ENCODE measurements around the gene LIN28A. TPM values are rescaled to one million over a fixed set of nuclear protein-coding genes. Genes with fewer than 3 reads are reported as not detected.

The LIN28A gene
- polyA plus RNA-seq, 1 of the 3 experiments (the other 2 are of a cell fraction): not detected

DNA sequence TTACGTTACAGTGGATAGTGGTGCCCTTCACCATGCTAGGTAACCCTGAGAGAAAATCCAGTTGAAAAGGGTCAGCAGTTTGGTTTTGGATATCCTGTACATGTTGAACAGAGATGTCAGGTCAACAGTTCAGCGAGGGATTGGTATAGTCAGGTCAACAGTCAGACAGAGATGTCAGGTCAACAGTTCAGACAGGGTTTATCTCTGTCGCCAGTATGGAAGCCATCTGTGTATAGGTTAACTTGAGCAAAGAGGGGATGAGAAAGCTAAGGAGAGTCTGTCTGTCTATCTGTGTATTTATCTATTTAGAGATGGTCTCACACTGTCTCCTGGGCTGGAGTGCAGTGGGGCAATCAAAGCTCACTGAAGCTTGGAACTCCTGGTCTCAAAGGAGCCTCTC, 39.3 kb downstream of the LIN28A start (continued):
- TF ChIP-seq, protein P1, sequence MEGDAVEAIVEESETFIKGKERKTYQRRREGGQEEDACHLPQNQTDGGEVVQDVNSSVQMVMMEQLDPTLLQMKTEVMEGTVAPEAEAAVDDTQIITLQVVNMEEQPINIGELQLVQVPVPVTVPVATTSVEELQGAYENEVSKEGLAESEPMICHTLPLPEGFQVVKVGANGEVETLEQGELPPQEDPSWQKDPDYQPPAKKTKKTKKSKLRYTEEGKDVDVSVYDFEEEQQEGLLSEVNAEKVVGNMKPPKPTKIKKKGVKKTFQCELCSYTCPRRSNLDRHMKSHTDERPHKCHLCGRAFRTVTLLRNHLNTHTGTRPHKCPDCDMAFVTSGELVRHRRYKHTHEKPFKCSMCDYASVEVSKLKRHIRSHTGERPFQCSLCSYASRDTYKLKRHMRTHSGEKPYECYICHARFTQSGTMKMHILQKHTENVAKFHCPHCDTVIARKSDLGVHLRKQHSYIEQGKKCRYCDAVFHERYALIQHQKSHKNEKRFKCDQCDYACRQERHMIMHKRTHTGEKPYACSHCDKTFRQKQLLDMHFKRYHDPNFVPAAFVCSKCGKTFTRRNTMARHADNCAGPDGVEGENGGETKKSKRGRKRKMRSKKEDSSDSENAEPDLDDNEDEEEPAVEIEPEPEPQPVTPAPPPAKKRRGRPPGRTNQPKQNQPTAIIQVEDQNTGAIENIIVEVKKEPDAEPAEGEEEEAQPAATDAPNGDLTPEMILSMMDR (IDR thresholded peaks at IDR 0.05): no peak

DNA sequence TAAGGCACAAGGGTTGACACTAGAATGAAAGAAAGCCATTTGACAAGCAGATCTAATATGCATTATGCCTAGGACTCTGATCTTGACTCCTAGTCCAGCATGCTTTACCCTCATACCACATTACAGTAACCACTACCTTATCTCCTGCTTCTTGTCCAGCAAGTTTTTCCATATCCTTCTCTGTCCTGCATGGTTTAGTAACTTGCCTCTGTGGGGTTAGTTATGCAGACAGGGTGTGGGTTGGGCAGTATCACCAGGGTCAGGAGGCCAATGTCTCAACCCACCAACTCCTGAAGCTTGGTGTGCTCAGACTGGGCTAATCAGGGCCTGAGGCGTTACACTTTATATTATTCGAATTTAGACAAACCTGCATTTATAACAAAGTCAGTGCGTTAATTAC, 40.3 kb downstream of the LIN28A start:
- no peak overlapping the region for H2AFZ ChIP-seq (ENCODE audit: low read depth)
- TF ChIP-seq NRF1 (IDR thresholded peaks at IDR 0.05; ENCODE audit: low read depth, low read length): no peak
- TF ChIP-seq, protein P2, sequence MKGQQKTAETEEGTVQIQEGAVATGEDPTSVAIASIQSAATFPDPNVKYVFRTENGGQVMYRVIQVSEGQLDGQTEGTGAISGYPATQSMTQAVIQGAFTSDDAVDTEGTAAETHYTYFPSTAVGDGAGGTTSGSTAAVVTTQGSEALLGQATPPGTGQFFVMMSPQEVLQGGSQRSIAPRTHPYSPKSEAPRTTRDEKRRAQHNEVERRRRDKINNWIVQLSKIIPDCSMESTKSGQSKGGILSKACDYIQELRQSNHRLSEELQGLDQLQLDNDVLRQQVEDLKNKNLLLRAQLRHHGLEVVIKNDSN (IDR thresholded peaks at IDR 0.05; ENCODE audit: borderline replicate concordance, low read depth): no peak
- no peak for TF ChIP-seq ELF1 (IDR thresholded peaks at IDR 0.05)
- no peak for TF ChIP-seq RFX5 (IDR thresholded peaks at IDR 0.05; ENCODE audit: low read length)
- no peak overlapping the region for H3K4me2 ChIP-seq
- CTCF ChIA-PET: no interaction called here
- POLR2A ChIA-PET: no interaction called here
- no peaks in the 10 kb centered on the region for H4K20me1 ChIP-seq (ENCODE audit: insufficient read depth)
- no peaks in the 10 kb centered on the region for H3K9me3 ChIP-seq
- H3K4me3 ChIP-seq (ENCODE audit: low read depth in 2 of 2, low read length in 1 of 2): no peak overlapping the region
- no peaks in the 10 kb centered on the region for H3K4me1 ChIP-seq (ENCODE audit: control insufficient read depth in 1 of 2, insufficient read depth in 2 of 2, low read depth in 1 of 2, low read length in 1 of 2)
- no peaks in the 10 kb centered on the region for H3K9me2 ChIP-seq
- no peaks in the 10 kb centered on the region for H3K27me3 ChIP-seq (ENCODE audit: insufficient read depth)
- 99% methylated on average over 3 of the region's 3 CpGs for WGBS (ENCODE audit: low lambda C conversion rate)
- H3F3A ChIP-seq (replicated peaks; ENCODE audit: insufficient read depth): no peaks in the 10 kb centered on the region
- no peak for DNase-seq
- H3K9ac ChIP-seq: no peak overlapping the region
- H3K79me2 ChIP-seq (ENCODE audit: insufficient read depth): no peaks in the 10 kb centered on the region
- H3K27ac ChIP-seq (ENCODE audit: low read depth in 2 of 2, low read length in 1 of 2): no peak overlapping the region
- peaks cover 25 to 55% of the 10 kb centered on the region in 2 experiments for H3K36me3 ChIP-seq (replicated peaks in 1 of 2; ENCODE audit: control insufficient read depth in 1 of 2, insufficient read depth in 2 of 2, low read length in 1 of 2)

DNA sequence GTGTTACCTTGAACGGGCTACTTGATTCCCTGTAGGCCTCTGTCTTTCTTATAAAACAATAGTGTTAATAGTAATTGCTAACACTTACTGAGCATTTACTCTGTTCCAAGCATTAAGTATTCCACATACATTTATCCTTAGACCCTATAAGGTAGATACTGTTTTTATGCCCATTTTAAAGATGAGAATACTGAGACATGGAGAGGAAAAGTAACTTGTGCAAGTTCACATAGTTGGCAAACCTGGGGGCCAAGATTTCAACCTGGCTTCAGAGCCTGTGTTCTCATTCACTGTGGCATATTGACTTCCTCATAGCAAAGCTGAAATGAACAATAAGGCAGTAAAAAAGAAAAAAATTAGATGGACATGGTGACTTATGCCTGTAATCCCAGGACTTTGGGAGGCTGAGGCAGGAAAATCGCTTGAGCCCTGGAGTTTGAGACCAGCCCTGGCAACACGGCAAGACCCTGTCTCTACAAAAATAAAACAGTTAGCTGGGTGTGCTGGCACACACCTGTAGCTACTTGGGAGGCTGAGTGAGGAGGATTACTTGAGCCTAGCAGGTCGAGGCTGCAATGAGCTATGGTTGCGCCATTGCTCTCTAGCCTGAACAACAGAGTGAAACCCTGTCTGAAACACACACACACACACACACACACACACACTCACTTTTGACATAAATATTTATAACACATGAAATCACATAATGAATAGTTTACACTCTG, 42.0 kb downstream of the LIN28A start:
- POLR2A ChIA-PET: no interaction called here

More for the DNA sequence above, 42.0 kb downstream of the LIN28A start:
- Histone ChIP-seq H4K20me1 (ENCODE audit: insufficient read depth) (no peaks in the 10 kb centered on the region), H3K4me1 (ENCODE audit: control insufficient read depth in 1 of 2, insufficient read depth in 2 of 2, low read depth in 1 of 2, low read length in 1 of 2) (no peaks in the 10 kb centered on the region), H3K79me2 (ENCODE audit: insufficient read depth) (no peaks in the 10 kb centered on the region), H3K4me3 (ENCODE audit: low read depth in 2 of 2, low read length in 1 of 2) (no peak overlapping the region), H3K27ac (ENCODE audit: low read depth in 2 of 2, low read length in 1 of 2) (no peak overlapping the region), H3K4me2 (no peak overlapping the region), H3K36me3 (replicated peaks in 1 of 2; ENCODE audit: control insufficient read depth in 1 of 2, insufficient read depth in 2 of 2, low read length in 1 of 2) (peaks cover 18 to 57% of the 10 kb centered on the region in 2 experiments), H2AFZ (ENCODE audit: low read depth) (no peak overlapping the region), H3K9me3 (no peaks in the 10 kb centered on the region), H3K9ac (no peak overlapping the region), H3K27me3 (ENCODE audit: insufficient read depth) (no peaks in the 10 kb centered on the region), H3F3A (replicated peaks; ENCODE audit: insufficient read depth) (peaks cover 3% of the 10 kb centered on the region), H3K9me2 (no peaks in the 10 kb centered on the region)
- TF ChIP-seq GATA2 (CRISPR knock-in tag; IDR thresholded peaks at IDR 0.05) (no peak), NRF1 (IDR thresholded peaks at IDR 0.05; ENCODE audit: low read depth, low read length) (no peak), RCOR1 (IDR thresholded peaks at IDR 0.05; ENCODE audit: low read length) (no peak), RFX5 (IDR thresholded peaks at IDR 0.05; ENCODE audit: low read length) (no peak), FOXM1 (IDR thresholded peaks at IDR 0.05; ENCODE audit: low read depth) (no peak), JUND (IDR thresholded peaks at IDR 0.05) (no peak), FOXJ3 (CRISPR knock-in tag; IDR thresholded peaks at IDR 0.05) (no peak)
- TF ChIP-seq, protein P3, sequence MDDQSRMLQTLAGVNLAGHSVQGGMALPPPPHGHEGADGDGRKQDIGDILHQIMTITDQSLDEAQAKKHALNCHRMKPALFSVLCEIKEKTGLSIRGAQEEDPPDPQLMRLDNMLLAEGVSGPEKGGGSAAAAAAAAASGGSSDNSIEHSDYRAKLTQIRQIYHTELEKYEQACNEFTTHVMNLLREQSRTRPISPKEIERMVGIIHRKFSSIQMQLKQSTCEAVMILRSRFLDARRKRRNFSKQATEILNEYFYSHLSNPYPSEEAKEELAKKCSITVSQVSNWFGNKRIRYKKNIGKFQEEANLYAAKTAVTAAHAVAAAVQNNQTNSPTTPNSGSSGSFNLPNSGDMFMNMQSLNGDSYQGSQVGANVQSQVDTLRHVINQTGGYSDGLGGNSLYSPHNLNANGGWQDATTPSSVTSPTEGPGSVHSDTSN (IDR thresholded peaks at IDR 0.05): no peak
- TF ChIP-seq, protein P4, sequence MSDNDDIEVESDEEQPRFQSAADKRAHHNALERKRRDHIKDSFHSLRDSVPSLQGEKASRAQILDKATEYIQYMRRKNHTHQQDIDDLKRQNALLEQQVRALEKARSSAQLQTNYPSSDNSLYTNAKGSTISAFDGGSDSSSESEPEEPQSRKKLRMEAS (IDR thresholded peaks at IDR 0.05; ENCODE audit: low read depth): no peak
- DNase-seq: no peak
- 99% methylated on average over 5 of the region's 5 CpGs for WGBS (ENCODE audit: low lambda C conversion rate)
- CTCF ChIA-PET: interaction anchor here (0.6 kb wide), 1 partner anchor 1014 kb away, joined by 3 read pairs; no protein-coding TSS in a partner anchor

Measured in SK-N-SH (cell line).